HepG2 (cell line): ENCODE measurements around the gene VWC2L. TPM values are rescaled to one million over a fixed set of nuclear protein-coding genes. Genes with fewer than 3 reads are reported as not detected.

Source experiments
- ETV6 ChIP-seq: sonication (generic); formaldehyde crosslinking; conservative IDR thresholded peaks from 2 replicates; pipeline ENCODE4 v1.4.0; 2020; ENCODE audit warnings: missing genetic modification reagents
- FOXK2 ChIP-seq: fragments of 450-650 bp; IDR thresholded peaks from 2 replicates; pipeline ENCODE4 v1.6.1; 2016
- GLI4 ChIP-seq: sonication (generic); formaldehyde crosslinking; IDR thresholded peaks from 2 replicates; pipeline ENCODE4 v1.5.1; 2020; ENCODE audit warnings: missing genetic modification reagents, mild to moderate bottlenecking, moderate library complexity, borderline replicate concordance
- GTF2F1 ChIP-seq: fragments of 150-350 bp; IDR thresholded peaks from 2 replicates; pipeline ENCODE4 v1.6.1; 2014; ENCODE audit warnings: low read length
- ISX ChIP-seq: sonication (generic); formaldehyde crosslinking; conservative IDR thresholded peaks from 2 replicates; pipeline ENCODE4 v1.5.0; 2020; ENCODE audit warnings: missing genetic modification reagents
- JDP2 ChIP-seq: sonication (generic); formaldehyde crosslinking; IDR thresholded peaks from 2 replicates; pipeline ENCODE4 v1.8.1; 2022; ENCODE audit warnings: missing genetic modification reagents, borderline replicate concordance
- JUNB ChIP-seq: sonication (generic); formaldehyde crosslinking; IDR thresholded peaks from 2 replicates; pipeline ENCODE4 v1.8.0; 2022; ENCODE audit warnings: missing genetic modification reagents, mild to moderate bottlenecking, borderline replicate concordance
- KDM5B ChIP-seq: sonication (generic); formaldehyde crosslinking; IDR thresholded peaks from 2 replicates; pipeline ENCODE4 v1.4.0; 2020; ENCODE audit warnings: missing genetic modification reagents, mild to moderate bottlenecking, borderline replicate concordance
- NCOA5 ChIP-seq: sonication (generic); formaldehyde crosslinking; IDR thresholded peaks from 2 replicates; pipeline ENCODE4 v1.4.0; 2020; ENCODE audit warnings: missing genetic modification reagents
- NR1H2 ChIP-seq: sonication (generic); formaldehyde crosslinking; IDR thresholded peaks from 2 replicates; pipeline ENCODE4 v1.8.1; 2022; ENCODE audit warnings: low read depth, missing genetic modification reagents, borderline replicate concordance
- RELA ChIP-seq: sonication (generic); formaldehyde crosslinking; IDR thresholded peaks from 2 replicates; pipeline ENCODE4 v1.4.0; 2020; ENCODE audit warnings: missing genetic modification reagents
- SALL2 ChIP-seq: sonication (generic); formaldehyde crosslinking; IDR thresholded peaks from 2 replicates; pipeline ENCODE4 v1.8.1; 2023; ENCODE audit warnings: mild to moderate bottlenecking, missing genetic modification reagents, inconsistent platforms
- SKI ChIP-seq: fragments of 450-650 bp; IDR thresholded peaks from one replicate; pipeline ENCODE4 v1.6.1; 2018; ENCODE audit warnings: mild to moderate bottlenecking; ENCODE audit not compliant: partially characterized antibody
- SNAPC2 ChIP-seq: sonication (generic); formaldehyde crosslinking; IDR thresholded peaks from 2 replicates; pipeline ENCODE4 v1.8.1; 2022; ENCODE audit warnings: mild to moderate bottlenecking, missing genetic modification reagents
- SRF ChIP-seq: IDR thresholded peaks from 2 replicates; pipeline ENCODE4 v1.6.1; 2011; ENCODE audit warnings: mild to moderate bottlenecking, low read depth, low read length, moderate library complexity
- TBL1XR1 ChIP-seq: fragments of 150-350 bp; IDR thresholded peaks from 2 replicates; pipeline ENCODE4 v1.6.1; 2014; ENCODE audit warnings: borderline replicate concordance, low read length; ENCODE audit not compliant: partially characterized antibody
- TRIM22 ChIP-seq: fragments of 450-650 bp; IDR thresholded peaks from 2 replicates; pipeline ENCODE4 v1.6.1; 2017
- U2AF2 ChIP-seq: fragments of 200-400 bp; formaldehyde crosslinking; IDR thresholded peaks from 2 replicates; pipeline ENCODE4 v1.6.1; 2017; ENCODE audit warnings: low read depth, mild to moderate bottlenecking, low read length
- YEATS2 ChIP-seq: sonication (generic); formaldehyde crosslinking; IDR thresholded peaks from 2 replicates; pipeline ENCODE4 v1.4.0; 2020; ENCODE audit warnings: missing genetic modification reagents, borderline replicate concordance
- ZEB1 ChIP-seq: IDR thresholded peaks from 2 replicates; pipeline ENCODE4 v1.6.1; 2012; ENCODE audit warnings: mild to moderate bottlenecking, low read depth, inconsistent platforms; ENCODE audit not compliant: insufficient replicate concordance
- ZMYM4 ChIP-seq: sonication (generic); formaldehyde crosslinking; IDR thresholded peaks from 2 replicates; pipeline ENCODE4 v1.8.1; 2023; ENCODE audit warnings: mild to moderate bottlenecking, missing genetic modification reagents
- ZNF431 ChIP-seq: sonication (generic); formaldehyde crosslinking; IDR thresholded peaks from 2 replicates; pipeline ENCODE4 v1.9.0; 2022; ENCODE audit warnings: missing genetic modification reagents, low read depth, mild to moderate bottlenecking, borderline replicate concordance
- ZNF44 ChIP-seq: sonication (generic); formaldehyde crosslinking; IDR thresholded peaks from 2 replicates; pipeline ENCODE4 v1.5.1; 2020; ENCODE audit warnings: mild to moderate bottlenecking, missing genetic modification reagents
- ZNF530 ChIP-seq: sonication (generic); formaldehyde crosslinking; IDR thresholded peaks from 2 replicates; pipeline ENCODE4 v1.5.0; 2020; ENCODE audit warnings: low read depth, mild to moderate bottlenecking, missing genetic modification reagents
- ZNF572 ChIP-seq: sonication (generic); formaldehyde crosslinking; IDR thresholded peaks from 2 replicates; pipeline ENCODE4 v1.5.1; 2020; ENCODE audit warnings: mild to moderate bottlenecking, missing genetic modification reagents
- polyA plus RNA-seq, 8 experiments: library from polyadenylated mRNA; depleted of rRNA in 3 of 8; stranded (reverse) in 7 of 8; unstranded in 1 of 8; fragments of >200 nt; fragmentation: Illumina TruSeq in 4 of 8; extraction: Trizol in 4 of 8; gene quantifications; 2 replicates each; pipeline versions ENCODE4 v1.2.1 to v1.2.3, GENCODE V29; 2011 to 2016; ENCODE audit warnings: low read depth in 4 of 8, missing spikeins in 1 of 8, mixed read lengths in 1 of 8; ENCODE audit not compliant: insufficient read depth in 1 of 8
- total RNA-seq, 5 experiments: library from RNA; depleted of rRNA; stranded (reverse); fragments of >200 nt; fragmentation: Illumina TruSeq; extraction: Trizol; gene quantifications; 2 replicates each; pipeline ENCODE4 v1.2.3, GENCODE V29; 2016; ENCODE audit warnings: low read depth in 1 of 5
- TF ChIP-seq, protein P1 (sequence below): sonication (generic); formaldehyde crosslinking; IDR thresholded peaks from 2 replicates; pipeline ENCODE4 v1.8.1; 2023; ENCODE audit warnings: mild to moderate bottlenecking, missing genetic modification reagents
- TF ChIP-seq, protein P2 (sequence below): sonication (generic); formaldehyde crosslinking; IDR thresholded peaks from 2 replicates; pipeline ENCODE4 v1.4.0; 2020; ENCODE audit warnings: missing genetic modification reagents; ENCODE audit errors: not compliant biosample characterization
- TF ChIP-seq, protein P3 (sequence below): sonication (generic); formaldehyde crosslinking; conservative IDR thresholded peaks from 2 replicates; pipeline ENCODE4 v1.8.1; 2023; ENCODE audit warnings: missing genetic modification reagents

VWC2L gene
- total and polyA plus RNA-seq, 2 of the 13 experiments (the other 11 are each of a cell fraction or from before 2014, with no cell fraction given): not detected

- TF ChIP-seq KDM5B (CRISPR knock-in tag) (peak; percentile 72; the same call in 1 of the 2 replicates), JDP2 (CRISPR knock-in tag) (no peak), ZNF44 (CRISPR knock-in tag) (0 out of 2 replicates have a peak, but pooled peaks have one; percentile 51), U2AF2 (no peak), TBL1XR1 (no peak), YEATS2 (CRISPR knock-in tag) (peak; percentile 64; the same call in 1 of the 2 replicates), SALL2 (CRISPR knock-in tag) (peak; percentile 86; the same call in 1 of the 2 replicates), FOXK2 (no peak), SNAPC2 (CRISPR knock-in tag) (peak; percentile 83; the same call in 1 of the 2 replicates), ISX (CRISPR knock-in tag) (peak; percentile 86; the same call in 1 of the 2 replicates), NCOA5 (no peak), ZNF572 (CRISPR knock-in tag) (no peak), ZNF431 (peak; percentile 73; the same call in 1 of the 2 replicates), NR1H2 (CRISPR knock-in tag) (no peak), JUNB (peak; percentile 36; the same call in 1 of the 2 replicates), ETV6 (CRISPR knock-in tag) (peak; percentile 94), ZMYM4 (peak; percentile 68; the same call in 1 of the 2 replicates), GLI4 (CRISPR knock-in tag) (no peak), ZEB1 (no peak), SRF (no peak), GTF2F1 (no peak), TRIM22 (no peak), SKI (no peak), RELA (CRISPR knock-in tag) (no peak), ZNF530 (CRISPR knock-in tag) (peak; percentile 76; the same call in 1 of the 2 replicates)
- TF ChIP-seq, protein P1, sequence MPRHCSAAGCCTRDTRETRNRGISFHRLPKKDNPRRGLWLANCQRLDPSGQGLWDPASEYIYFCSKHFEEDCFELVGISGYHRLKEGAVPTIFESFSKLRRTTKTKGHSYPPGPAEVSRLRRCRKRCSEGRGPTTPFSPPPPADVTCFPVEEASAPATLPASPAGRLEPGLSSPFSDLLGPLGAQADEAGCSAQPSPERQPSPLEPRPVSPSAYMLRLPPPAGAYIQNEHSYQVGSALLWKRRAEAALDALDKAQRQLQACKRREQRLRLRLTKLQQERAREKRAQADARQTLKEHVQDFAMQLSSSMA (CRISPR knock-in tag): peak; percentile 69; the same call in 1 of the 2 replicates
- TF ChIP-seq, protein P2, sequence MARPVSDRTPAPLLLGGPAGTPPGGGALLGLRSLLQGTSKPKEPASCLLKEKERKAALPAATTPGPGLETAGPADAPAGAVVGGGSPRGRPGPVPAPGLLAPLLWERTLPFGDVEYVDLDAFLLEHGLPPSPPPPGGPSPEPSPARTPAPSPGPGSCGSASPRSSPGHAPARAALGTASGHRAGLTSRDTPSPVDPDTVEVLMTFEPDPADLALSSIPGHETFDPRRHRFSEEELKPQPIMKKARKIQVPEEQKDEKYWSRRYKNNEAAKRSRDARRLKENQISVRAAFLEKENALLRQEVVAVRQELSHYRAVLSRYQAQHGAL (CRISPR knock-in tag): peak; percentile 91
- TF ChIP-seq, protein P3, sequence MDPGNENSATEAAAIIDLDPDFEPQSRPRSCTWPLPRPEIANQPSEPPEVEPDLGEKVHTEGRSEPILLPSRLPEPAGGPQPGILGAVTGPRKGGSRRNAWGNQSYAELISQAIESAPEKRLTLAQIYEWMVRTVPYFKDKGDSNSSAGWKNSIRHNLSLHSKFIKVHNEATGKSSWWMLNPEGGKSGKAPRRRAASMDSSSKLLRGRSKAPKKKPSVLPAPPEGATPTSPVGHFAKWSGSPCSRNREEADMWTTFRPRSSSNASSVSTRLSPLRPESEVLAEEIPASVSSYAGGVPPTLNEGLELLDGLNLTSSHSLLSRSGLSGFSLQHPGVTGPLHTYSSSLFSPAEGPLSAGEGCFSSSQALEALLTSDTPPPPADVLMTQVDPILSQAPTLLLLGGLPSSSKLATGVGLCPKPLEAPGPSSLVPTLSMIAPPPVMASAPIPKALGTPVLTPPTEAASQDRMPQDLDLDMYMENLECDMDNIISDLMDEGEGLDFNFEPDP (CRISPR knock-in tag): 0 out of 2 replicates have a peak, but pooled peaks have one; percentile 92
Observed at GRCh38 chr2:214410918-214411554, at the start of gene VWC2L (continued).
